HepG2 (cell line): Measurements from ENCODE around the gene LRRC25. TPM values are rescaled to one million over a fixed set of nuclear protein-coding genes. Genes with fewer than 3 reads are reported as not detected.

Source experiments
- FOXP1 ChIP-seq, 2 experiments: fragments of 450-650 bp in 1 of 2; IDR thresholded peaks; 2 replicates each; pipeline ENCODE4 v1.6.1; 2017 to 2018; ENCODE audit warnings: antibody characterized with exemption in 1 of 2
- ZFP90 ChIP-seq: sonication (generic); formaldehyde crosslinking; IDR thresholded peaks from 2 replicates; pipeline ENCODE4 v1.8.0; 2022; ENCODE audit warnings: missing genetic modification reagents, mild to moderate bottlenecking, inconsistent platforms, borderline replicate concordance
- ZNF430 ChIP-seq: sonication (generic); formaldehyde crosslinking; IDR thresholded peaks from 2 replicates; pipeline ENCODE4 v1.9.0; 2021; ENCODE audit warnings: mild to moderate bottlenecking, missing genetic modification reagents
- ZNF460 ChIP-seq: sonication (generic); formaldehyde crosslinking; IDR thresholded peaks from 2 replicates; pipeline ENCODE4 v1.5.1; 2020; ENCODE audit warnings: missing genetic modification reagents, mild to moderate bottlenecking, borderline replicate concordance
- ZNF672 ChIP-seq: sonication (generic); formaldehyde crosslinking; IDR thresholded peaks from 2 replicates; pipeline ENCODE4 v1.8.1; 2022; ENCODE audit warnings: missing genetic modification reagents
- polyA plus RNA-seq, 8 experiments: library from polyadenylated mRNA; depleted of rRNA in 3 of 8; stranded (reverse) in 7 of 8; unstranded in 1 of 8; fragments of >200 nt; fragmentation: Illumina TruSeq in 4 of 8; extraction: Trizol in 4 of 8; gene quantifications; 2 replicates each; pipeline versions ENCODE4 v1.2.1 to v1.2.3, GENCODE V29; 2011 to 2016; ENCODE audit warnings: low read depth in 4 of 8, missing spikeins in 1 of 8, mixed read lengths in 1 of 8; ENCODE audit not compliant: insufficient read depth in 1 of 8
- total RNA-seq, 5 experiments: library from RNA; depleted of rRNA; stranded (reverse); fragments of >200 nt; fragmentation: Illumina TruSeq; extraction: Trizol; gene quantifications; 2 replicates each; pipeline ENCODE4 v1.2.3, GENCODE V29; 2016; ENCODE audit warnings: low read depth in 1 of 5
- TF ChIP-seq, protein P1 (sequence below): sonication (generic); formaldehyde crosslinking; IDR thresholded peaks from 2 replicates; pipeline ENCODE4 v1.9.0; 2021; ENCODE audit warnings: missing genetic modification reagents, borderline replicate concordance
- TF ChIP-seq, protein P2 (sequence below): sonication (generic); formaldehyde crosslinking; IDR thresholded peaks from 2 replicates; pipeline ENCODE4 v1.8.1; 2022; ENCODE audit warnings: low read depth, mild to moderate bottlenecking, missing genetic modification reagents
- TF ChIP-seq, protein P3 (sequence below): sonication (generic); formaldehyde crosslinking; IDR thresholded peaks from 2 replicates; pipeline ENCODE4 v1.4.0; 2020; ENCODE audit warnings: mild to moderate bottlenecking, missing genetic modification reagents
- TF ChIP-seq, protein P4 (sequence below), 2 experiments: sonication (generic) in 1 of 2; formaldehyde crosslinking in 1 of 2; IDR thresholded peaks; 2 replicates each; pipeline versions ENCODE4 v1.4.0 to v1.6.1; 2016 to 2020; ENCODE audit warnings: borderline replicate concordance in 1 of 2, low read depth in 1 of 2, mild to moderate bottlenecking in 1 of 2, missing genetic modification reagents in 1 of 2

LRRC25 gene
- total and polyA plus RNA-seq, 2 of the 13 experiments (the other 11 are each of a cell fraction or from before 2014, with no cell fraction given) = 0.13 to 0.53 TPM

DNA sequence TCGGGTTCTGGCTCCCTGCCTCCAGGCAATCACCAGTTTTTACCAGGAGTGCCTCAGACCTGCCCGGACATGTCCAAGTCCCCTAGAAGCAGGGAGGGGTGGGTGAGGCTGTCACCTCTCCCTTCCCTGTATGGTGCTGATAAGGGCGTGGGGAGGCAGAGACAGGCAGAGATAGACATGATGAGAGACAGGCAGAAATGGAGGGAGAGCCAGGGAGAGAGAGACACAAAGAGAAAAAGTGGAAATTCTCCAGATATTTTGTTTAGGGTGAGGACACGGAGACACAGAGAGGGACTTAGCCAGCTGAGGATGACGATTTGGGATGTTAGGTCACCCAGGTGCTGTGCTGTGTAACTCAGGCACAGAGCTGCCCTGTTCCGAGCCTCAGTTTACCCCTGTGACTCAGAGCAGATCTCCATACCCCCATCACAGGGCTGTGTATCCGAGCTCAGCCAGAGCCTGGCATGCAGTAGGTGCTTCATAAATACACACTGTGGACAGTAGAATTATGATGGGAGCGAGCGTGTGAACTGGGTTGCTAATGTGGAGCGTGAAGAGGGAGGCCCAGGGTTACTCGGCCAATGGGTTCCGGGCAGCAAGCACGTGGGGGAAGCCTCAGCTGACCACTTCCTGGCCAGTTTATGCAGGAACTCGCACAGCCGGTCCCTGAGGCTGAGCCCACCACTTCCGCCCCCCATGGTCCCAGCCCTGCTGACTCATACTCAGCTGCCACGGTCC is 23.4 kb downstream of the LRRC25 start (continued):
- TF ChIP-seq, protein P1, sequence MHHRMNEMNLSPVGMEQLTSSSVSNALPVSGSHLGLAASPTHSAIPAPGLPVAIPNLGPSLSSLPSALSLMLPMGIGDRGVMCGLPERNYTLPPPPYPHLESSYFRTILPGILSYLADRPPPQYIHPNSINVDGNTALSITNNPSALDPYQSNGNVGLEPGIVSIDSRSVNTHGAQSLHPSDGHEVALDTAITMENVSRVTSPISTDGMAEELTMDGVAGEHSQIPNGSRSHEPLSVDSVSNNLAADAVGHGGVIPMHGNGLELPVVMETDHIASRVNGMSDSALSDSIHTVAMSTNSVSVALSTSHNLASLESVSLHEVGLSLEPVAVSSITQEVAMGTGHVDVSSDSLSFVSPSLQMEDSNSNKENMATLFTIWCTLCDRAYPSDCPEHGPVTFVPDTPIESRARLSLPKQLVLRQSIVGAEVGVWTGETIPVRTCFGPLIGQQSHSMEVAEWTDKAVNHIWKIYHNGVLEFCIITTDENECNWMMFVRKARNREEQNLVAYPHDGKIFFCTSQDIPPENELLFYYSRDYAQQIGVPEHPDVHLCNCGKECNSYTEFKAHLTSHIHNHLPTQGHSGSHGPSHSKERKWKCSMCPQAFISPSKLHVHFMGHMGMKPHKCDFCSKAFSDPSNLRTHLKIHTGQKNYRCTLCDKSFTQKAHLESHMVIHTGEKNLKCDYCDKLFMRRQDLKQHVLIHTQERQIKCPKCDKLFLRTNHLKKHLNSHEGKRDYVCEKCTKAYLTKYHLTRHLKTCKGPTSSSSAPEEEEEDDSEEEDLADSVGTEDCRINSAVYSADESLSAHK (CRISPR knock-in tag) = no peak
- peak; percentile 63; the same call in 1 of the 2 replicates for TF ChIP-seq ZNF460 (CRISPR knock-in tag)
- peak; percentile 66; the same call in 1 of the 2 replicates for TF ChIP-seq ZFP90 (CRISPR knock-in tag)
- TF ChIP-seq, protein P2, sequence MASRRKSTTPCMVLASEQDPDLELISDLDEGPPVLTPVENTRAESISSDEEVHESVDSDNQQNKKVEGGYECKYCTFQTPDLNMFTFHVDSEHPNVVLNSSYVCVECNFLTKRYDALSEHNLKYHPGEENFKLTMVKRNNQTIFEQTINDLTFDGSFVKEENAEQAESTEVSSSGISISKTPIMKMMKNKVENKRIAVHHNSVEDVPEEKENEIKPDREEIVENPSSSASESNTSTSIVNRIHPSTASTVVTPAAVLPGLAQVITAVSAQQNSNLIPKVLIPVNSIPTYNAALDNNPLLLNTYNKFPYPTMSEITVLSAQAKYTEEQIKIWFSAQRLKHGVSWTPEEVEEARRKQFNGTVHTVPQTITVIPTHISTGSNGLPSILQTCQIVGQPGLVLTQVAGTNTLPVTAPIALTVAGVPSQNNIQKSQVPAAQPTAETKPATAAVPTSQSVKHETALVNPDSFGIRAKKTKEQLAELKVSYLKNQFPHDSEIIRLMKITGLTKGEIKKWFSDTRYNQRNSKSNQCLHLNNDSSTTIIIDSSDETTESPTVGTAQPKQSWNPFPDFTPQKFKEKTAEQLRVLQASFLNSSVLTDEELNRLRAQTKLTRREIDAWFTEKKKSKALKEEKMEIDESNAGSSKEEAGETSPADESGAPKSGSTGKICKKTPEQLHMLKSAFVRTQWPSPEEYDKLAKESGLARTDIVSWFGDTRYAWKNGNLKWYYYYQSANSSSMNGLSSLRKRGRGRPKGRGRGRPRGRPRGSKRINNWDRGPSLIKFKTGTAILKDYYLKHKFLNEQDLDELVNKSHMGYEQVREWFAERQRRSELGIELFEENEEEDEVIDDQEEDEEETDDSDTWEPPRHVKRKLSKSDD (CRISPR knock-in tag) = 0 out of 2 replicates have a peak, but pooled peaks have one; percentile 47
- TF ChIP-seq, protein P3, sequence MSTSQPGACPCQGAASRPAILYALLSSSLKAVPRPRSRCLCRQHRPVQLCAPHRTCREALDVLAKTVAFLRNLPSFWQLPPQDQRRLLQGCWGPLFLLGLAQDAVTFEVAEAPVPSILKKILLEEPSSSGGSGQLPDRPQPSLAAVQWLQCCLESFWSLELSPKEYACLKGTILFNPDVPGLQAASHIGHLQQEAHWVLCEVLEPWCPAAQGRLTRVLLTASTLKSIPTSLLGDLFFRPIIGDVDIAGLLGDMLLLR (CRISPR knock-in tag) = 0 out of 2 replicates have a peak, but pooled peaks have one; percentile 71
- TF ChIP-seq FOXP1 (IDR thresholded peaks at IDR 0.05) = no peak
- peak; percentile 81 for TF ChIP-seq FOXP1 (CRISPR knock-in tag; IDR thresholded peaks at IDR 0.05)
- TF ChIP-seq, protein P4, sequence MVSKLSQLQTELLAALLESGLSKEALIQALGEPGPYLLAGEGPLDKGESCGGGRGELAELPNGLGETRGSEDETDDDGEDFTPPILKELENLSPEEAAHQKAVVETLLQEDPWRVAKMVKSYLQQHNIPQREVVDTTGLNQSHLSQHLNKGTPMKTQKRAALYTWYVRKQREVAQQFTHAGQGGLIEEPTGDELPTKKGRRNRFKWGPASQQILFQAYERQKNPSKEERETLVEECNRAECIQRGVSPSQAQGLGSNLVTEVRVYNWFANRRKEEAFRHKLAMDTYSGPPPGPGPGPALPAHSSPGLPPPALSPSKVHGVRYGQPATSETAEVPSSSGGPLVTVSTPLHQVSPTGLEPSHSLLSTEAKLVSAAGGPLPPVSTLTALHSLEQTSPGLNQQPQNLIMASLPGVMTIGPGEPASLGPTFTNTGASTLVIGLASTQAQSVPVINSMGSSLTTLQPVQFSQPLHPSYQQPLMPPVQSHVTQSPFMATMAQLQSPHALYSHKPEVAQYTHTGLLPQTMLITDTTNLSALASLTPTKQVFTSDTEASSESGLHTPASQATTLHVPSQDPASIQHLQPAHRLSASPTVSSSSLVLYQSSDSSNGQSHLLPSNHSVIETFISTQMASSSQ (IDR thresholded peaks at IDR 0.05; ENCODE audit: low read depth) = peak; percentile 32; the same call in 1 of the 2 replicates
- TF ChIP-seq, protein P4 (CRISPR knock-in tag; IDR thresholded peaks at IDR 0.05; ENCODE audit: borderline replicate concordance) = peak; percentile 59; the same call in 1 of the 2 replicates
- peak; percentile 87; the same call in 1 of the 2 replicates for TF ChIP-seq ZNF430
- TF ChIP-seq ZNF672 = no peak
